HG03469 (cell line): ENCODE measurements around the gene DZANK1.
"Not testable (repeated sequence)": the region's sequence is repeated elsewhere in the genome, so short reads cannot be mapped to it uniquely, and the experiment has no call there.

ENCODE experiments used
- ATAC-seq: cut with Tn5 transposase; IDR thresholded peaks from one replicate; pipeline ENCODE4 v1.9.1; 2021; ENCODE audit warnings: mild to moderate bottlenecking, moderate library complexity, moderate number of reproducible peaks; ENCODE audit not compliant: unreplicated experiment

Gene DZANK1

DNA sequence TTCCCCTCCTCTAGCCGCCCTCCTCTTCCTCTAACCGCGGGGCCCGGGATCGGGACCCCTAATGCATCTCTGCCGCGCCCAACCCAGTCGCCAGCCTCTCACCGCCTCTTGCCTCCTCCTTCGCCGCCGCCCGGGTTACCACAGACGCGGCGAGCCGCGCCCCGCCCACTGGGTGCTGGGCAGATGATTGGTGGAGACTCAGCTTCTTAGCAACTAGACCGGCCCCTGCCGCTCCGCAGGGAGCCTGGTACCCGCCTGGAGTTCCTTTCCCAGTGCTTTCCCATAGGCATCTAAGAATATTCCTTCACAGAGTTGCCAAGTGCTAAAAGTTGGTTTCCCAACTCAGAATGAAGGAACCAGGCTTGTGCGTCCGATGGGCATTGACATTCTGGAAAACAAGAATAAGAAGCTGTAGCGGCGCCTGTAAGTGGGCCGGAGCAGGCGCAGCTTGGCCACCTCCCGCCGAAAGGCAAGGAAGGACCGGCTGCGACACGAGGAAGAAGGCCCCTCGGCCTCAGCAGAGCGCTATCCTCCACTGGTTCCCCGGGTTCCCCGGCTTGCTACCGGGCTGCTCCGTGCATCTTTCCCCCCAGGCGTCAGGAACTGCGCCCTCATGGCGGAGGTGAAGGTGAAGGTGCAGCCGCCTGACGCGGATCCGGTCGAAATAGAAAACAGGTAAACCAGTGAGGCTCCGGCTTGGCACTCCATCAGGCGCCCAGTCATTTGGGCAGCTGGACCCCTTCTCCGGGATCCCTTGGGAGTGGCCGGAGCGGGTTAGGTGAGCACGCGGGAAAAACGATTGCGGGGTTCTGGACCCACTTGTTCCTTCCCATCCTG is at the start of gene DZANK1, which contains the start of gene POLR3F:
TSS of gene DZANK1 (minus strand) at position 137 of the 837 bp plus-strand sequence. CDS start 1,672 bp downstream, outside the sequence.
TSS of gene POLR3F (plus strand) at position 497 of the 837 bp plus-strand sequence. CDS start at position 614, 117 bp downstream.
- ATAC-seq = peak; percentile 91

DNA sequence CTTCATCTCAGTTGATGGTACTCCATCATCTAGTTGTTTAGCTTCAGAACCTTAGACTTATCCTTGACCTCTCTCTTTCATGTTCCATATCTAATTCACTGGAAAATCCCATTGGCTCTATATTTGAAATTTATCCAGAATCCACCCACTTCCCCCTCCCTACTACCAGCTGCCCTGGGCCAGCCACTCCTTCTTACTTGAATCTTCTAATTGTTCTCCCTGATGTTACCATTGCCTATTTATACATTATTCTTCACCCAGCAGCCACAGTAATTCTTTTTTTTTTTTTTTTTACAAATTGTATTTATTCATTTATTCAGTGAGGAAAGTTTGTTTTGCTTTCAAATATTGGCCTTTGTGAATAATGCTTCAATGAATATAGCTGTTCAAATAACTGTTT is 49.1 kb upstream of the DZANK1 start:
- no peak for ATAC-seq

DNA sequence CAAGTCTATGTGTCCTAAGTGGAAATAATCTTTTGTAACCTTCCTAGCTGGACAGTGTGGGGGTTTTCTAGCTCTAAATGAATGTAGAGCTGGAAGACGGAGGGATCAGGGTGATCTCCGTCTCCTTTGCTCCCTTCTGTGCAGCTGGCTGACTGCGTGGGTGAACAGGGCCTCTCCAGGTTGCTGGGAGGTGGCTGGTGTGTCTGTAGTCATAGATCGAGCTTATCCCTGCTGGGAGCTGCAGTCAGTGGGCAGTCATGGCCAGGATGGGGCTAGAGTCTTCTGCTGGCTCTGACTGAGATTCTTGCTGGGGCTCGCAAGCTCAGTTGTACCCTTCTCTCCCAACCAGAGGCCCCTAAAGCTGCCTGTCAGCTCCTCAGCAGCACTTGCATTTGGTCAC is 47.3 kb upstream of the DZANK1 start:
- ATAC-seq = no peak

DNA sequence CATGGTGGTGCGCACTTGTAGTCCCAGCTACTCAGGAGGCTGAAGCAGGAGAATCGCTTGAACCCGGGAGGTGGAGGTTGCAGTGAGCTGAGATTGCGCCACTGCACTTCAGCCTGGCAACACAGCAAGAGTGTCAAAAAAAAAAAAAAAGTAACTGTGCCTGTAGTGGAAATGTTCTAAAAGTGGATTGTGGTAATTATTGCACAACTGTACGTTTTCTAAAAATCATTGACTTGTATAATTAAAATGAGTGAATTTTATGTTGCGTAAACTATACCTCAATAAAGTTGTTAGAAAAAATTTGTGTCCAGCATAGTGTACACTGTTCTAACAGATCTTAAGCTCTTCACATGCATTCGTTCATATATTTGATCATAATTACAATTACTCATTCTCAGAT is 46.4 kb upstream of the DZANK1 start:
- ATAC-seq = no peak

DNA sequence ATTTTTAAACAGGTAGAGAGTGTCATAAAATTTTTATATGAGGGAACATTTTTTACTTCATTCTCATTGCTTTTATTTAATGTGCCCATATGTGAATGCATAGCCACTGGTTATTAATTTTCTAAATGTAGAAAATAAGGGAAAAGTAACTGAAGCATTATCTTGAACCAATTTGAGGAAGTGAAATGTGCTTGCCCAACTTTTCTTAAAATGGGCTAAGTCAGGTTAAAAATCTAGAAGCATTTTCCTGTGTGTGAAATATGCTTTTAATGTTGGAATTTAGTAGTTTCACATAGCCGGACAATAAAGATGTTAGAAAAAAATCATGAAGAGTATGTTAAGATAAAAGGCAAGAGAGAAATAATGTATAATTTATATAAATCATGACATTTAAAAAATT is 44.7 kb upstream of the DZANK1 start:
- no peak for ATAC-seq

DNA sequence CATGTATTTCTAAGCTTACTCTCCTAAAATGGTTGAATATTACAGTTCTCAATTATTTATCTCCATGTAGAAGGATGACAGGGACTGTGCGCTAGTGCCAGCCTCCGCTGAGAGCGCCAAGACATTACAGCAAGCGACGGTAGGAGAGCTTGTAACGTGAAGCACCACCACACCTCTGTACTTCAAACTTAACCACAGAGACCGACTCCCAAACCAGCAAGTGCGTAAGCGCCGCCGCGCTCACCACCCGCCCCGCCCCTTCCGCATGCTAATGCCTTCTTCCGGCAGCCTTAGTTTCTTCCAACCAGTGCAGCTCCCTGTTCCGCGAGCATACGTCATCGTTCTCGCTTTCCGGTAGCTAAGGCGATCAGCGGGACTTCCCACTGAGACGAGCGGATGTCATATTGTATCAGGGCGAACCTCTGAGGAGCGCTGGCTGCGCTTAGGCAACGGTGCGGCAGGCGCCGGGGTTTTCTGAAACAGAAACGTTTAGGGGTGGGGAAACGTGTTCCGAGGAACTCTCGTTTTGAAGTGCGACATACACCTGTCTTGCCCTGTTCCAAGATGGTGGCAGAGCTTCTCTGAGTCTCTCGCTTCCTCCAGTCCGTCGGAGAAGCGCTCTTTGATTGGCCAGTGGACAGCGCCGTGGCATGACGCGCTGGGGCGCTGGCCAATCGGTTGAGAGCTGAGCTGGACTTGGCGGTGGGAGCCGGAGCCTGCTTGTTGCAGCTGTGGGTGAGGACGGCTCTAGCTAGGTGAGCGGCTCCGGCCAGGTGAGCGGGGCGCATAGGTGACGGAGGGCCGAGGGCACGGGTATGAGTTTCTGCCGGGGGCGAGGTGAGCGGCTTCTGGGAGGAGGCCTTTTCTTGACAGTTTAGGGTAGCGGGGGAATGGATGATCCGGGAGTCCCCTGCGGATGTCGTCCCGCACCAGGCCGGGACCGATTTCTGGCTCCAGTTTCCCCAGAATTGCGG is 40.7 kb upstream of the DZANK1 start, which contains the start of gene SEC23B:
TSS of gene SEC23B (plus strand) at position 723 of the 974 bp plus-strand sequence. CDS start 2,896 bp downstream, outside the sequence.
- peak; percentile 90 for ATAC-seq

DNA sequence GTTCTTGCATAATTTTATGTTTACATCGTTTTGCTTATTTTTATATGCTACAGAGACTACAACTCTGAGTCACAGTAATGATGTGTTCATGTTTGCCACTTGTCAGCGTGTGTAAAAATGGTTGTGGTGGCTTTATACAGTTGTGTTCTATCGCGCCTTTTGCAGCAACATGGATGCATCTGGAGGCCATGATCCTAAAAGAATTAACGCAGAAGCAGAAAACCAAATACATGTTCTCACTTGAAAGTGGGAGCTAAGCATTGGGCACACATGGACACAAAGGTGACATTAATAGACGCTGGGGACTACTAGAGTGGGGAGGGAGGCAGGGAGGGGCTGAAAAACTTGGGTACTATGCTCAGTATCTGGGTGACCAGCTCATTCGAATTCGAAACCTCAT is 39.9 kb upstream of the DZANK1 start:
- ATAC-seq = no peak

DNA sequence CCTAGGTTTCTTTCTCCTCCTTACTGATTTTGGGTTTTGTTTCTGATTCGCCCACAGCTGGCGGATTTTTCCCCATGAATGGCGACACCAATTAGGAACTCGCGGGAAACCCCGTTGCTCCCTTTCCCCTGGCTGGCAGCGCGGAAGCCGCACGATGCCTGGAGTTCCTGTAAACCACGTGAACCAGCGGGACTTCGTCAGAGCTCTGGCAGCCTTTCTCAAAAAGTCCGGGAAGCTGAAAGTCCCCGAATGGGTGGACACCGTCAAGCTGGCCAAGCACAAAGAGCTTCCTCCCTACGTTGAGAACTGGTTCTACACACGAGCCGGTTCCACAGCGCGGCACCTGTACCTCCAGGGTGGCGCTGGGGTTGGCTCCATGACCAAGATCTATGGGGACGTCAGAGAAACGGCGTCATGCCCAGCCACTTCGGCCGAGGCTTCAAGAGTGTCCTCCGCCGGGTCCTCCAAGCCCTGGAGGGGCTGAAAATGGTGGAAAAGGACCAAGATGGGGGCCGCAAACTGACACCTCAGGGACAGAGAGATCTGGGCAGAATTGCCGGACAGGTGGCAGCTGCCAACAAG is 37.7 kb upstream of the DZANK1 start:
- ATAC-seq = no peak

DNA sequence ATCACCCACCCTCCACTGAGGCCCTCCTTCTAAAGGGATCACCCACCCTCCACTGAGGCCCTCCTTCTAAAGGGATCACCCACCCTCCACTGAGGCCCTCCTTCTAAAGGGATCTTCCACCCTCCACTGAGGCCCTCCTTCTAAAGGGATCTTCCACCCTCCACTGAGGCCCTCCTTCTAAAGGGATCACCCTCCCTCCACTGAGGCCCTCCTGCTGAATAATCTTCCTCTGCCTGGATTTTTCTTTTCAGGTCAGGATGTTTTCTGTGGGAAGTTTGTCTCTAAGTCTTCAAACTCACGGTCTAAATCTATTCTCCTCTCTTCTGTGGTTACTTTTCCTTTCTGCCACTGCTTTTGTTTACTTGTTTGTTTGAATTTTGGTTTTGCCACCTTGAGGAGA is 34.8 kb upstream of the DZANK1 start:
- ATAC-seq = not testable (repeated sequence)

DNA sequence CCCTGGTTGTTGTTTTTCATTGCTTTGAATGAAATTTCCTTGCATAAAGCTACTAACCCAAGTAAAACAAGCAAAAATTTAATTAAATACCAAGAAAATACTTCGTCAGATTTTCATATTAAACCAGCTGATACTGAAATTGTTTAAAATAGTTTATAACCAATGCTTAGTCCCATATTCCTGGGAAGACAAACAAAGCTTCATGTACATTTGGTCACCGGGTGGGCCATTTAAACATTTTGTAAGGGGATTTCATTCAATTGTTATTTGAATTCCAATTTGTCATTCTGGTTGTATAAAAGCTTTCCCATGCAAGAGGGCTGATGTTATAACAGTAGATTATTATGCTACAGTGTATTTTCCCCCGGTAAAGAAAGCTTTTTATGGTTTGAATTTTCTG is 30.8 kb upstream of the DZANK1 start:
- ATAC-seq = no peak

DNA sequence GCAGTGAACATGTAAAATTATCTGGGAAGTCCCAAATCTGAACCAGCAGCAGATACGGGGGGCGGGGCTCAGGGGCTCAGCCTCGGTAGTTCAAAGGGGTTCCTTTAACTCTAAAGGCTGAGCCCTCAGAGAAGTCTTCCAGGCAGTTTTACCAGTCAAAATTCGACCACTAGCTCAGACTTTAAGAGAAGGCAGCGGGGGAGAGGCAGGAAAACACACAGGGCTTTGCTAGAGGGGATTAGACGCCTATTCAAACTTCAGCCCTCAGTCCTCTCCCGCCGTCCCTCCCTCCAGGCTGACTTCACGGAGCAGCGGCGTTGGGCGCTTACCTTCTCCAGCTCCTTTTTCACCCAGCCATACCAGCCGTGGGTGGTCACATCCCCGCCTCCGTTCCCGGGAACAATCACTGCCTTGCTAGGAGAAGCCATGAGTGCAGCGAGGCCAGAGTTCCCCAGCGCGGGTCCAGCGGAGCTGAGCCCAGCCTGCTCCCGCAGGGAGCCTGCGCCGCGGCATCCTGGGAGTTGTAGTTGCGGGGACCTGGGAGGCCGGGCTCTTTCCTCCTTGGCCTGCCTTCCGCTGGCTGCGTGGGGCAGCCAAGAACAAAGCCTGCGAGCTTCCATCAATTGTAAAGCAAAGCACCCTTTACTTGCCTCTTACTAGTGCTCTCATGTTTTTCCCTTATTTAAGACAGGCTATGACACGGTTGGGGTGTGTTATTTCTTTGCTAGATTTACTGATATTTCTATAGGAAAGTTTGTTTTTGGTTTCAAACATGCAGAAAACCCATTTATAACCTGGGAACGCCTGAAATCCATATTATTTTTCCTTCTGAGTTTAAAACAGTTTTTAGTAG is 30.1 kb upstream of the DZANK1 start, which contains the start of gene RBBP9:
TSS of gene RBBP9 (minus strand) at position 486 of the 853 bp plus-strand sequence. CDS start at position 428, 58 bp downstream.
- peak; percentile 98 for ATAC-seq

DNA sequence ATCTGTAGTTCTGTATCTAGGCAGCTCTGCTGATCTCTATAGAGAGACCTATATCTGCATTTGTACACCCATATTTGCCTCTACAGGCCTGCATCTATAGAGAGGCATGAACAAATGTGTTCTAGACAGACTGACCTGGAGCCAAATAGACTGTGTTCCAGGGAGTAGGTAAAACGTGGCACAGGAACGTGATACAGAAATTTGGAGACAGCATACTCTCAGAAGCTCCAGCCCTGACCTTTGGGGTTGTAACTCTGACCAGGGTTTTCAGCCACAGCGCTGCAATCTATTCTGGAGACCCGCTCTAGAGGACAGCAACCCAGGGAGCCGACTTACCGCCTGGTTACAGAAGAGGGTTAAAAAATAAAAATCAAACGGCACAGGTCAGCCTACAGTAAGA is 29.2 kb upstream of the DZANK1 start:
- ATAC-seq = no peak

DNA sequence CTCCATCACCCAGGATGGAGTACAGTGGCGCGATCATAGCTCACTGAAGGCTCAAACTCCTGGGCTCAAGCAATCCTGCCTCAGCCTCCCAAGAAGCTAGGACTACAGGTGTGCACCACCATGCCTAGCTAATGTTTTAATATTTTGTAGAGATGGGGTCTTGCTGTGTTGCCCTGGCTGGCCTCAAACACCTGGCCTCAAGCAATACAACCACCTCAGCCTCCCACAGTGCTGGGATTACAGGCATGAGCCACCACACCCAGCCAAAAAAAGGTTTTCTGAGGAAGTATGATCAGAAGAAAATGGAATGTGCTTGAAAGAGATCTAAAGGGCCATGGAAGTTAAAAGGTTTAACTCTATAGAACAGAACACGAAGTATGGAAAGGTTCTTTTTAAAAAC is 21.5 kb upstream of the DZANK1 start:
- ATAC-seq = no peak

DNA sequence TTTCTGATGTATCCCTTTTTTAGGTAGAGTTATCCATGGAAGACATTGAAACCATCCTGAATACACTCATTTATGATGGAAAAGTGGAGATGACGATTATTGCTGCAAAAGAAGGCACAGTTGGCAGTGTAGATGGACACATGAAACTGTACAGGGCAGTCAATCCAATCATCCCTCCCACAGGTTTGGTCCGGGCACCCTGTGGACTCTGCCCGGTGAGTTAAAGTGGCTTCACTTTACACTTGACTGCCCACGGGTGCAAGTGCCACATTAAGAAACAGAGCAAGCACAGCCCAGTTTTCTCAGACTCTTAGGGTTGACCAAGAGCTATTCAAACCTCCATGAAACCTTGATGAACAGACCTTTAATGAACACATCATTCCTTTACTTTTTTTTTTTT is 14.8 kb upstream of the DZANK1 start:
- ATAC-seq = no peak

DNA sequence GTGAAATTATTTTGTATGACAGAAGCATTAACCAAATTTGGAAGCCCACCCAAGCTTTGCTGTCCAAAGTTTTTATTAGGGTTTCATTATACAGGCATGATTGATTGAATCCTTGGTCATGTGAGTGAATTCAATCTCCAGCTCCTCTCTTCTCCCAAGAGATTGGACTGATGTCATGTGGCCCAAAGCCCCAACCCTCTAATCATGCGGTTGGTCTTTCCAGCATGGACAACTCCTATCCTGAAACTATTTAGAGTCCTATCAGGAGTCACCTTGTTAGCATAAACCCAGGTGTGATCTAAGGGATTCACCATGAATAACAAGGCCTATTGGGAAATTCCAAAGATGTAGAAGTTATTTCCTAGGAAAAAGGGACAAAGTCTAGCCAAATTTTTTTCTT is 11.0 kb upstream of the DZANK1 start:
- ATAC-seq = no peak

DNA sequence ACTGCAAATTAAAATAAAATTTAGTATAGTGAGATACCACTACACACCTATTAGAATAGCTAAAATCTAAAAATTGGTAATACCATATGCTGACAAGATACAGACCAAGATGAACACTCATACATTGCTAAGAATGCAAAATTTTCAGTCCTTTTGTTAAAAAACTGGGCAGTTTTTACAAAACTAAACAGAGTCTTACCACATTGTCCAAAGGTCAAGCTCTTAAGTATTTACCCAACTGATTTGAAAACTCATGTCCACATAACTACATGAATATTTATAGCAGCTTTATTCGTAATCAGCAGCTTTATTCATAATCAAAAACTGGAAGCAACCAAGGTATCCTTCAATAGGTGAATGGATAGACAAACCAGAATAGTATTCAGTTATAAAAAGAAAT is 10.4 kb upstream of the DZANK1 start:
- no peak for ATAC-seq

DNA sequence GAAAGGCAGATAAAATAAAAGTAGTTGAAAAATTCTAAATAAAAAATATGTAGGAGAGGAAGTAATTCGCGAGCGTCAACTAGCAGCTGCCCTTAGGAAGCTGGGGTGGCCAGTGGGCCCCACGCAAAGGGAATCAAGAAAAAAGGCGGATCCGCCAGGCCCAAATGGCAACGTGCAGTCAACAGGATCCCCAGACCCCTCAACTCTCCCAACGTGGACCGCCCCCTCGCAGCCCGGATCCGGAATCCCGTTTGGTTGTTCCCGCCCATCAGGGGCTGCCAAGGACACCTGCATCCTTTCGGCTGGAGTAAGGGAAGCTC is 296 bp downstream of the DZANK1 start:
- no peak for ATAC-seq

DNA sequence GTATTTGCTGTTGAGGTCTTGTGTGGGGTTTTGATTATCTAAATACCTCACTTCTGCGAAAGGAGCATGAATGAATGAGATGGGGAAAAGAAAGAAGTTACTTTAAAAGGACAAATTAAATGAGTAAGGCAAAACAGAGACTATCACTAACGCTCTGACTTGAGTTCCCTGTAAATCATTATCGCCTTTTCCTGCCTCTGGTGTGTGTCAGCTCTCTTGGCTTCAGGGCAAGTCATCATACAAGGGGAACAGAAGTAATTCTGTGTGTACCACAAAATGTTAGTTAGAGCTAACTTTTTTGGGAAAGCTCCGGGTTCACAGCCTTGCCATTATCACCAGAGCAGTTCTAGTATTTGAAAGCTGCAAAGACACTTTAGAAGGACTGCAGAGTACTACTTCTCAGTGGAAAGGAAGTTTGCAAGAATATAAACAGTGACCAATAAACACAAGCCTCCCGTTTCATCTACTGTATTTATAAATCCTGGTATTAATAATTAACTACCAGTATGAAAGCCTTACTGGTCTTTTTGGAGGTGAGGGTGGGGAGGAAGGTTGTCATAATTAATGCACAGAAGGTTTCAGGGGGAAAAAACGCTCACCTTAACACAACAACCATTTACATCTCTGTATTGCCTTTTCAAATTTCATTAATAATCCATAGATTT is 1.2 kb downstream of the DZANK1 start:
- no peak for ATAC-seq

DNA sequence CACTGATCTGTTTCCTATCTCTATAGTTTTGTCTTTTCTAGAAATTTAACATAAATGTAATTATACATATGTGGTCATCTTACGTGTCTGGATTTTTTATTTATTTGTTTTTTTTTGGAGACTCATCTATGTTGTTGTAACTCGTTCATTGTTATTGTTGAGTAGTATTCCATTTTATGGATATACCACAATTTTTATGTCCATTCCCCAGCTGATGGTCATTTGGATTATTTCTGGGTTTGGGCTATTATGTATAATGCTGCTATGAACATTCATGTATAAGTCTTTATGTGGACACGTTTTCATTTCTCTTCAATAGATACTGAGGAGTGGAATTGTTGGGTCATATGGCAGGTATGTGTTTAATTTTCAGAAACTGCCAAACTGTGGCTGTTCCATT is 10.2 kb downstream of the DZANK1 start:
- ATAC-seq = no peak

DNA sequence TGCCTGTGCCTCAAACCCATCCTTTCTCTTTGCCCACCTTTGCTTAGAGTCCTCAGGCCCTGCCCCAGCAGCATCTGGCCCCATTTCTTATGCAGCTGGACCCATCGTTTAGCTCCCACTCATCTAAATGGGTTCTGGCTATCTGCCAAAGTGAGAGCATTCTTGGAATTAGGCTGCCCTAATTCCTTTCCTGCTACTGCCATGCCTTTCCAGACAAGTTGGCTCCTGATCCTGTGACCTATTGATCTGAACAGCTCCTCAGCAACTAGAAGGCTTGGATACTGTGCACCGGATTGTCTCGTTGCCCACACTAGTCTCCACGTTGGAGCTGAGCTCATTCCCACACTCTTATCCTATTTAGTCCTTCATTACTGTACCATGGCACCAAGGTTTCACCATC is 22.9 kb downstream of the DZANK1 start:
- ATAC-seq = no peak
